Measurements from ENCODE around the gene ADAMTS18. TPM values are rescaled to one million over a fixed set of nuclear protein-coding genes. Genes with fewer than 3 reads are reported as not detected.
A peak's percentile ranks its signal among the peaks of the same experiment; 100 is the strongest.

ADAMTS18 gene
- total and polyA plus RNA-seq, 12 donors = 0.03 to 0.65 (median 0.25) TPM; not detected in 8

- no peaks in the 10 kb centered on the region for H3K36me3 ChIP-seq
- peaks cover 0 to 7% (median 0%) of the 10 kb centered on the region in 7 donors for H3K27me3 ChIP-seq
- H3K9me3 ChIP-seq = peaks cover 0 to 3% (median 0%) of the 10 kb centered on the region in 11 donors
- no peak overlapping the region for H3K4me3 ChIP-seq
- ATAC-seq (no peak), DNase-seq (no peak)
- 63 to 65% methylated on average over 9 of the region's 9 CpGs for WGBS, 2 donors
- no peak overlapping the region for H3K27ac ChIP-seq
- no peak for TF ChIP-seq CTCF (IDR thresholded peaks at IDR 0.05)
- intact Hi-C loops (cut with DNase I) = no loop called here
- no peaks in the 10 kb centered on the region for H3K4me1 ChIP-seq
Measured at GRCh38 chr16:77386831-77387814, 47.7 kb downstream of the ADAMTS18 start.

GRCh38 chr16:77385481-77385880, 49.4 kb downstream of the ADAMTS18 start:
- Histone ChIP-seq H3K27ac (no peak overlapping the region), H3K4me1 (no peaks in the 10 kb centered on the region), H3K36me3 (no peaks in the 10 kb centered on the region), H3K4me3 (no peak overlapping the region), H3K27me3 (peaks cover 0 to 7% (median 0%) of the 10 kb centered on the region in 7 donors), H3K9me3 (peaks cover 0 to 3% (median 0%) of the 10 kb centered on the region in 11 donors)
- 42 to 45% methylated on average over 3 of the region's 3 CpGs for WGBS, 2 donors
- intact Hi-C loops (cut with DNase I) = no loop called here
- DNase-seq (no peak), ATAC-seq (no peak)
- no peak for TF ChIP-seq CTCF (IDR thresholded peaks at IDR 0.05)

GRCh38 chr16:77383606-77384187, 51.1 kb downstream of the ADAMTS18 start:
- Histone ChIP-seq H3K4me1 (peaks cover 0 to 4% (median 0%) of the 10 kb centered on the region in 9 donors), H3K27ac (no peak overlapping the region), H3K9me3 (peaks cover 0 to 3% (median 0%) of the 10 kb centered on the region in 11 donors), H3K4me3 (no peak overlapping the region), H3K27me3 (peaks cover 0 to 7% (median 0%) of the 10 kb centered on the region in 7 donors), H3K36me3 (no peaks in the 10 kb centered on the region)
- DNase-seq = no peak
- 79 to 85% methylated on average over 8 of the region's 8 CpGs for WGBS, 2 donors
- ATAC-seq = no peak
- no peak for TF ChIP-seq CTCF (IDR thresholded peaks at IDR 0.05)
- intact Hi-C loops (cut with DNase I) = no loop called here

- intact Hi-C loops (cut with DNase I) = loop anchor here in 1 of 10 donors (10.0 kb wide), 1 partner anchor 58 kb away; the partner anchor contains the start of gene ADAMTS18
- H3K27me3 ChIP-seq = peaks cover 0 to 3% (median 0%) of the 10 kb centered on the region in 7 donors
- peaks cover 0 to 4% (median 0%) of the 10 kb centered on the region in 9 donors for H3K4me1 ChIP-seq
- H3K27ac ChIP-seq = no peak overlapping the region
- TF ChIP-seq CTCF (IDR thresholded peaks at IDR 0.05) = peak in 1 of 9 donors; percentile 14
- 59 to 71% methylated on average over 4 of the region's 4 CpGs for WGBS, 2 donors
- no peak overlapping the region for H3K4me3 ChIP-seq
- ATAC-seq = no peak
- DNase-seq = no peak
- no peaks in the 10 kb centered on the region for H3K36me3 ChIP-seq
- peaks cover 0 to 4% (median 0%) of the 10 kb centered on the region in 11 donors for H3K9me3 ChIP-seq
Measured at GRCh38 chr16:77376358-77376757, 58.5 kb downstream of the ADAMTS18 start.
